ENCODE data around the gene NPR1. TPM values are rescaled to one million over a fixed set of nuclear protein-coding genes. Genes with fewer than 3 reads are reported as not detected.

NPR1 gene
- total RNA-seq, result under 0.01 and 0.15 TPM in 2 replicates

GRCh38 chr1:153678519-153679336 is at the start of gene NPR1:
TSS of gene NPR1 (plus strand) at chr1:153678688. CDS start at chr1:153679109, 421 bp downstream.

GRCh38 chr1:153633754-153634665 is 44.5 kb upstream of the NPR1 start, which contains the start of gene CHTOP:
TSS of gene CHTOP (plus strand) at chr1:153634066. CDS start at chr1:153636589, 2,523 bp downstream.

GRCh38 chr1:153658400-153659174 is 19.9 kb upstream of the NPR1 start, which contains the start of gene SNAPIN:
TSS of gene SNAPIN (plus strand) at chr1:153658703. CDS start at chr1:153658744, 41 bp downstream.

GRCh38 chr1:153670859-153671627 is 7.4 kb upstream of the NPR1 start, which contains the start of gene ILF2:
TSS of gene ILF2 (minus strand) at chr1:153670993. CDS start at chr1:153670922, 71 bp downstream.

GRCh38 chr1:153727463-153728304 is 49.2 kb downstream of the NPR1 start, which contains the start of gene INTS3:
TSS of gene INTS3 (plus strand) at chr1:153728050. CDS start at chr1:153728635, 585 bp downstream.

Other genes with a start within 250 kb of the NPR1 start
- not detected in 2 replicates for gene S100A7, start 218.0 kb upstream of the NPR1 start, total RNA-seq
- 1,607 and 1,644 TPM in 2 replicates for gene S100A6, start 142.7 kb upstream of the NPR1 start, total RNA-seq
- gene S100A5, start 137.8 kb upstream of the NPR1 start, total RNA-seq, result 1.3 TPM in 1 of 2 replicates, not detected in the other
- gene S100A4, start 132.9 kb upstream of the NPR1 start, total RNA-seq, result 108 and 141 TPM in 2 replicates
- gene S100A3, start 129.4 kb upstream of the NPR1 start, total RNA-seq, result 11.6 and 12.1 TPM in 2 replicates
- 4.5 and 10.8 TPM in 2 replicates for gene S100A2, start 112.8 kb upstream of the NPR1 start, total RNA-seq
- gene S100A16, start 65.6 kb upstream of the NPR1 start, total RNA-seq, result 386 and 391 TPM in 2 replicates
- 0.34 TPM in 1 of 2 replicates, not detected in the other for gene S100A14, start 62.4 kb upstream of the NPR1 start, total RNA-seq
- gene S100A13, start 51.2 kb upstream of the NPR1 start, total RNA-seq, result 170 and 175 TPM in 2 replicates
- 0.15 TPM in 1 of 2 replicates, not detected in the other for gene S100A1, start 50.3 kb upstream of the NPR1 start, total RNA-seq
- 40.5 and 43.7 TPM in 2 replicates for gene CHTOP, start 44.6 kb upstream of the NPR1 start, total RNA-seq
- gene SNAPIN, start 20.0 kb upstream of the NPR1 start, total RNA-seq, result 68.4 and 72.1 TPM in 2 replicates
- 271 and 295 TPM in 2 replicates for gene ILF2, start 7.7 kb upstream of the NPR1 start, total RNA-seq
- 24.9 and 25.0 TPM in 2 replicates for gene INTS3, start 49.4 kb downstream of the NPR1 start, total RNA-seq
- 6.2 and 10.1 TPM in 2 replicates for gene SLC27A3, start 96.7 kb downstream of the NPR1 start, total RNA-seq
- 2.4 and 2.7 TPM in 2 replicates for gene GATAD2B, start 244.3 kb downstream of the NPR1 start, total RNA-seq